C4-2B (cell line): ENCODE results near the gene ARSK.

Source experiments
- H3K27ac ChIP-seq: fragments of 450-650 bp; 2 replicates; pipeline ENCODE4 v1.5.1; 2017
- ZFX ChIP-seq: fragments of 450-650 bp; IDR thresholded peaks from 2 replicates; pipeline ENCODE4 v1.6.1; 2017
- TF ChIP-seq, protein P1 (sequence below): fragments of 450-650 bp; conservative IDR thresholded peaks from 2 replicates; pipeline ENCODE4 v1.5.1; 2017; ENCODE audit warnings: mild to moderate bottlenecking

The ARSK gene

DNA sequence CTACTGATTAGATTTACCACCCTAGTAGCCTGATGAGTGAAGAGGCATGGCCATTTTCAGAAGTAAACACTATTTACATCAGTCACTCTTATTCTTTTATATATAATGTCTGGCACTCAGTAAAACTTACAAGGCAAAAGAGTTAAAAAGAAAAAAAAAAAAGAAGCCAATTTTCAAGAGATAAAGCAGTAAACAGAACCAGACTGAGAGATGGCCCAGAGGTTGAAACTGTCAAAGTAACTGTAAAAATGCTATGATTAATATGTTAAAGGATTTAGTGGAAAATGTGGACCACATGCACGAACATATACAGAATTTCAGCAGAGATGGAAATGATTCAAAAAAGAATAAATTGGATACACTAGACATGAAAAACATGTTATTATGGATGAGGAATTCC lies 58.6 kb downstream of the ARSK start:
- TF ChIP-seq, protein P1, sequence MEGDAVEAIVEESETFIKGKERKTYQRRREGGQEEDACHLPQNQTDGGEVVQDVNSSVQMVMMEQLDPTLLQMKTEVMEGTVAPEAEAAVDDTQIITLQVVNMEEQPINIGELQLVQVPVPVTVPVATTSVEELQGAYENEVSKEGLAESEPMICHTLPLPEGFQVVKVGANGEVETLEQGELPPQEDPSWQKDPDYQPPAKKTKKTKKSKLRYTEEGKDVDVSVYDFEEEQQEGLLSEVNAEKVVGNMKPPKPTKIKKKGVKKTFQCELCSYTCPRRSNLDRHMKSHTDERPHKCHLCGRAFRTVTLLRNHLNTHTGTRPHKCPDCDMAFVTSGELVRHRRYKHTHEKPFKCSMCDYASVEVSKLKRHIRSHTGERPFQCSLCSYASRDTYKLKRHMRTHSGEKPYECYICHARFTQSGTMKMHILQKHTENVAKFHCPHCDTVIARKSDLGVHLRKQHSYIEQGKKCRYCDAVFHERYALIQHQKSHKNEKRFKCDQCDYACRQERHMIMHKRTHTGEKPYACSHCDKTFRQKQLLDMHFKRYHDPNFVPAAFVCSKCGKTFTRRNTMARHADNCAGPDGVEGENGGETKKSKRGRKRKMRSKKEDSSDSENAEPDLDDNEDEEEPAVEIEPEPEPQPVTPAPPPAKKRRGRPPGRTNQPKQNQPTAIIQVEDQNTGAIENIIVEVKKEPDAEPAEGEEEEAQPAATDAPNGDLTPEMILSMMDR = no peak
- TF ChIP-seq ZFX = no peak
- H3K27ac ChIP-seq = no peak overlapping the region

DNA sequence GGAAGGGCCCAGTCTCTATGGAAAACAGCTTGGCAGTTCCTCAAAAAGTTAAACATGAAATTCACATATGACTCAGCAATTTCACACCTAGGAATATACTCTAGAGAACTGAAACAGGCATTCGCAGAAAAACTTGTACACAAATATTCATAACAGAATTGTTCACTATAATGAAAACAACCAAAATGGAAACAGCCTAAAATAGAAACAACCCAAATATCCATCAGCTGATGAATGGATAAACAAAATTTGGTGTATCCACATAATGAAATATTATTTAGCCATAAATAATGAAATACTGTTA lies 60.2 kb downstream of the ARSK start:
- TF ChIP-seq, protein P1 = no peak
- no peak for TF ChIP-seq ZFX
- H3K27ac ChIP-seq = no peak overlapping the region

DNA sequence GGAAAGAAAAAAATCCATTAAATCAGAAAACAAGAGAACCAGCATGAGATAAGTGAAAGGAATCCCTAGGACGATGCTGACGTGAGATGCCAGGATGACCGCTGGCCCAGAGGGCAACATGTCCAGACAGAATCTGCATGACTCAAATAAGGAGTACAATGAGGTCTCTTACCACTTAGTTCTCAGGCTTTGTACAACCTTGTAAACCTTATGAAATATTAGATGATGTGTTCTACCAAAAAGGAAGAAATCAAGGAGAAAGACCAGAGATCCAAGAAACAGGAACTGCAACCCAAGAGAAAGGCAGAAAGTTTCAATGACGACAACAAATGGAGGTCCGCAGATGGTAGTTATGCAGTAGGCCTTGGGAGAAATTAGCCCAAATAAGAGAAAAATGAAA lies 62.2 kb downstream of the ARSK start:
- H3K27ac ChIP-seq = no peak overlapping the region
- TF ChIP-seq ZFX = no peak
- TF ChIP-seq, protein P1 = no peak

DNA sequence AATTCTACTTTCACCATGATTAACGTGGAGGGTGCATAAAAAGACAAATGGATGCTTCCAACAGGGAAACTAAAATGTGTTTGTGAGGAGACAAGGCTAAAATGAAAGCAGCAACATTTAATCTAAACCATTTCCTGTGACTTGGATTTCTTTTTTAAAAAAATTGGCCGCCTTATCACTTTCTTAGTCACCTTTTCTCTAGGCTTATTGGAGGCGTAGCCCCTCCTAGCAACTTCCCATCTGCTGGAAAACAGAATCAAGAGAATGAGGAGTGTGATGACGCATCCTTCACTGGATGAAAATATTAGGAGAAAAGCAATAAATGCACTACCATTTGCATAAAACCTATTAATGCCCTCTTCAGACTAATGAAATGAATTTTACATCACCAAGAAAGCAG lies 64.2 kb downstream of the ARSK start:
- no peak for TF ChIP-seq ZFX
- TF ChIP-seq, protein P1 = no peak
- H3K27ac ChIP-seq = no peak overlapping the region

DNA sequence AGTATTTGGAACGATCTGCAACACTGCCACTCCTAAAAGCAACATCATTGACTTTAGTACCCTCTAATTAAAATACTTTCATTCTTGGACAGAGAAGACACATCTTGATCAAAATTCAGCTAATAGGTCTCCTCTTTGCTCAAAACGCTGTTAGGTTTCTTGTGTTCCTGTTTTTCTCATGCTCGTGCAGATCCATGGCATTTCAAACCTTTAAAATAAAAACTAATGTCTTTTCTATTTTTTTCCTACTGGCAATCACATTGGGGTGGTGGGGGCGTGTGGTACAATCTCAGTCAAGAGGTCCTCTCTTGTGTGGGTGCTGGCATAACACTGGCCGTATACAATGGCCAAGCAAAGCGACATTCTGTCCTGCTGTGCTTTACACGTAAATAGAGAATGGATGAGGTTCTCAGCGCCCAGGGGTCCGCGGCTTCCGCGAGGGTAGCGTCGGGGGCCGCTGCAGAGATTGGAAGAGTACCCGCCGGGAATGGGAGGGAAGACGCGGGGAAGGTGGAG lies 64.7 kb downstream of the ARSK start:
- no peak overlapping the region for H3K27ac ChIP-seq
- TF ChIP-seq, protein P1 = no peak

DNA sequence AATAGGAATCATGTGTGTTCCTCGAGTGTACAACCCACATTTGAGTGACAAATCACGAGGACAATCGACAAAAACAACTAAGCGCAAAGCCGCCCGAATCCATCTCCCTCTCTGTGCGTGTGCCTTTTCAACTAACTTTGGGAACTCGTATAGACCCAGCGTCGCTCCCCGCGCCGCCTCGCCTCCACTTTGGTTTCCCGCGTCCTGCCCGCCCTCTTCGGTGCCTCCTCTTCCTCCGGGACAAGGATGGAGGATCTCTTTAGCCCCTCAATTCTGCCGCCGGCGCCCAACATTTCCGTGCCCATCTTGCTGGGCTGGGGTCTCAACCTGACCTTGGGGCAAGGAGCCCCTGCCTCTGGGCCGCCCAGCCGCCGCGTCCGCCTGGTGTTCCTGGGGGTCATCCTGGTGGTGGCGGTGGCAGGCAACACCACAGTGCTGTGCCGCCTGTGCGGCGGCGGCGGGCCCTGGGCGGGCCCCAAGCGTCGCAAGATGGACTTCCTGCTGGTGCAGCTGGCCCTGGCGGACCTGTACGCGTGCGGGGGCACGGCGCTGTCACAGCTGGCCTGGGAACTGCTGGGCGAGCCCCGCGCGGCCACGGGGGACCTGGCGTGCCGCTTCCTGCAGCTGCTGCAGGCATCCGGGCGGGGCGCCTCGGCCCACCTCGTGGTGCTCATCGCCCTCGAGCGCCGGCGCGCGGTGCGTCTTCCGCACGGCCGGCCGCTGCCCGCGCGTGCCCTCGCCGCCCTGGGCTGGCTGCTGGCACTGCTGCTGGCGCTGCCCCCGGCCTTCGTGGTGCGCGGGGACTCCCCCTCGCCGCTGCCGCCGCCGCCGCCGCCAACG lies 65.3 kb downstream of the ARSK start, which contains the start of gene GPR150:
TSS of gene GPR150 (plus strand) at position 58 of the 840 bp plus-strand sequence. CDS start at position 247, 189 bp downstream.
- no peak within 1 kb of the TSS for H3K27ac ChIP-seq
- TF ChIP-seq, protein P1 = no peak
- no peak for TF ChIP-seq ZFX

DNA sequence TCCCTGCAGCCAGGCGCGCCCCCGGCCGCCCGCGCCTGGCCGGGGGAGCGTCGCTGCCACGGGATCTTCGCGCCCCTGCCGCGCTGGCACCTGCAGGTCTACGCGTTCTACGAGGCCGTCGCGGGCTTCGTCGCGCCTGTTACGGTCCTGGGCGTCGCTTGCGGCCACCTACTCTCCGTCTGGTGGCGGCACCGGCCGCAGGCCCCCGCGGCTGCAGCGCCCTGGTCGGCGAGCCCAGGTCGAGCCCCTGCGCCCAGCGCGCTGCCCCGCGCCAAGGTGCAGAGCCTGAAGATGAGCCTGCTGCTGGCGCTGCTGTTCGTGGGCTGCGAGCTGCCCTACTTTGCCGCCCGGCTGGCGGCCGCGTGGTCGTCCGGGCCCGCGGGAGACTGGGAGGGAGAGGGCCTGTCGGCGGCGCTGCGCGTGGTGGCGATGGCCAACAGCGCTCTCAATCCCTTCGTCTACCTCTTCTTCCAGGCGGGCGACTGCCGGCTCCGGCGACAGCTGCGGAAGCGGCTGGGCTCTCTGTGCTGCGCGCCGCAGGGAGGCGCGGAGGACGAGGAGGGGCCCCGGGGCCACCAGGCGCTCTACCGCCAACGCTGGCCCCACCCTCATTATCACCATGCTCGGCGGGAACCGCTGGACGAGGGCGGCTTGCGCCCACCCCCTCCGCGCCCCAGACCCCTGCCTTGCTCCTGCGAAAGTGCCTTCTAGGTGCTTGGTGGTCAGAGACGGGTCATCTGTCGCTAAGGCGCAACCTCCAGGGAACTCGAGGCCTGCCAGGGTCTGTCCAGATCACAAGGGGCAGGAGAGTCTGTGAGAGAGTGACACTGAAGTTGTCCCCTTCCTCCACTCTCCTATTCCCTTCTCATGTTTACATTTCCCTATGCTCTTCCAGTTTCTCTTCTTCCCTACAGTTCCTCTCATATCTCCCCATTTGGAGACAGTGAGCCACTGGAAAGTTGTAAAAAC lies 66.3 kb downstream of the ARSK start:
- H3K27ac ChIP-seq = no peak overlapping the region
- TF ChIP-seq, protein P1 = no peak
- TF ChIP-seq ZFX = no peak
